RWPE2 (cell line): ENCODE measurements around the gene FUOM.
A peak's percentile ranks its signal among the peaks of the same experiment; 100 is the strongest.

Source experiments
- ATAC-seq: fragments of 200-7000 bp; cut with Tn5 transposase; 3 replicates; pipeline ENCODE4 v1.9.1; 2021; ENCODE audit warnings: low read depth
- DNase-seq: peaks from one replicate; pipeline ENCODE4 v3.0.0-alpha.2; 2020; ENCODE audit warnings: low spot score
- H3K27ac ChIP-seq: fragments of 450-650 bp; 2 replicates; pipeline ENCODE4 v1.5.1; 2017; ENCODE audit warnings: mild to moderate bottlenecking; ENCODE audit not compliant: poor library complexity, severe bottlenecking
- H3K27me3 ChIP-seq: fragments of 250-450 bp; sonication (Bioruptor Pico); 2 replicates; pipeline ENCODE4 v1.5.1; 2021; ENCODE audit warnings: mild to moderate bottlenecking, moderate library complexity; ENCODE audit not compliant: insufficient read depth, poor library complexity, severe bottlenecking
- H3K36me3 ChIP-seq: fragments of 250-450 bp; sonication (Bioruptor Pico); 2 replicates; pipeline ENCODE4 v1.5.1; 2020; ENCODE audit warnings: low read depth, mild to moderate bottlenecking, moderate library complexity
- H3K4me1 ChIP-seq: fragments of 250-450 bp; sonication (Bioruptor Pico); 2 replicates; pipeline ENCODE4 v1.5.1; 2021; ENCODE audit warnings: mild to moderate bottlenecking, moderate library complexity; ENCODE audit not compliant: insufficient read depth, poor library complexity, severe bottlenecking
- H3K4me3 ChIP-seq: fragments of 250-450 bp; sonication (Bioruptor Pico); 2 replicates; pipeline ENCODE4 v1.5.1; 2021; ENCODE audit warnings: mild to moderate bottlenecking, moderate library complexity; ENCODE audit not compliant: severe bottlenecking
- H3K9me3 ChIP-seq: fragments of 250-450 bp; sonication (Bioruptor Pico); 2 replicates; pipeline ENCODE4 v1.5.1; 2021; ENCODE audit warnings: mild to moderate bottlenecking, moderate library complexity; ENCODE audit not compliant: severe bottlenecking
- TF ChIP-seq, protein P1 (sequence below): fragments of 450-650 bp; IDR thresholded peaks from one replicate; pipeline ENCODE4 v1.5.1; 2017; ENCODE audit warnings: mild to moderate bottlenecking, moderate library complexity; ENCODE audit not compliant: poor library complexity, severe bottlenecking

FUOM gene

DNA sequence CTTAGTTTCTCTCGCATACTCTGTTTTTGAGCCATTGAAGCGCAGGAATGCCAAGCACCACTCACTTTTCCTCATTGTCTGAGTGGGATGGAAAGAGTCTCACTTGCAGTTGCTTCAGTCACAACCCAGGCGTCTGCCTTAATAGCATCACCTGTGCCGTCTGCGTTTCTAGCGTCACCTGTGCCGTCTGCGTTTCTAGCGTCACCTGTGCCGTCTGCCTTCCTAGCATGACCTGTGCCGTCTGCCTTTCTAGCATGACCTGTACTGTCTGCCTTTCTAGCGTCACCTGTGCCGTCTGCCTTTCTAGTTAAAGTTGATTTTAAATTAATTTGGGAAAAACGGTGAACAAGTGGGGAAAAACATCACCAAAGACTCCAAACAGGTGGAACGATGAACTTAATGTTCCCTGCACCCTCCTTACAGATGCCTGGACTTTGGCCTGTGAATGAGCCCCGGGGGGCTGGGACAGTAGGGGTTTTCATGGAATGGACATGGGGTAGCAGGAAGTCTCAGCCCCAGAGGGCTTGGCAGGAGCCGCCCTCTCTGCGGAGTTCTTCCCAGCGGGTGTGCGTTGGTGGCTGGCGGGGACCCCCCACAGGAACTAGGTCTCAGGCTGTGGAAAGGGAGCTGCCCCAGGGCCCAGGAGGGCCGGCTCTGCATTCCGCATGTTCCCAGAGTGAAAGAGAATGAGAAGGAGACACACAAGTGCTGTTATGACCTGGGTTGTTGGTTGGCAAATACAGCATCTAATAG, 45.6 kb downstream of the FUOM start:
- Histone ChIP-seq H3K27ac (no peak overlapping the region), H3K36me3 (peaks cover 11% of the 10 kb centered on the region; the same call in 1 of the 2 replicates), H3K4me3 (no peak overlapping the region), H3K27me3 (no peaks in the 10 kb centered on the region), H3K9me3 (no peaks in the 10 kb centered on the region), H3K4me1 (peaks cover under 1% of the 10 kb centered on the region)
- ATAC-seq (no peak), DNase-seq (peak; percentile 31)
- TF ChIP-seq, protein P1, sequence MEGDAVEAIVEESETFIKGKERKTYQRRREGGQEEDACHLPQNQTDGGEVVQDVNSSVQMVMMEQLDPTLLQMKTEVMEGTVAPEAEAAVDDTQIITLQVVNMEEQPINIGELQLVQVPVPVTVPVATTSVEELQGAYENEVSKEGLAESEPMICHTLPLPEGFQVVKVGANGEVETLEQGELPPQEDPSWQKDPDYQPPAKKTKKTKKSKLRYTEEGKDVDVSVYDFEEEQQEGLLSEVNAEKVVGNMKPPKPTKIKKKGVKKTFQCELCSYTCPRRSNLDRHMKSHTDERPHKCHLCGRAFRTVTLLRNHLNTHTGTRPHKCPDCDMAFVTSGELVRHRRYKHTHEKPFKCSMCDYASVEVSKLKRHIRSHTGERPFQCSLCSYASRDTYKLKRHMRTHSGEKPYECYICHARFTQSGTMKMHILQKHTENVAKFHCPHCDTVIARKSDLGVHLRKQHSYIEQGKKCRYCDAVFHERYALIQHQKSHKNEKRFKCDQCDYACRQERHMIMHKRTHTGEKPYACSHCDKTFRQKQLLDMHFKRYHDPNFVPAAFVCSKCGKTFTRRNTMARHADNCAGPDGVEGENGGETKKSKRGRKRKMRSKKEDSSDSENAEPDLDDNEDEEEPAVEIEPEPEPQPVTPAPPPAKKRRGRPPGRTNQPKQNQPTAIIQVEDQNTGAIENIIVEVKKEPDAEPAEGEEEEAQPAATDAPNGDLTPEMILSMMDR, result no peak

DNA sequence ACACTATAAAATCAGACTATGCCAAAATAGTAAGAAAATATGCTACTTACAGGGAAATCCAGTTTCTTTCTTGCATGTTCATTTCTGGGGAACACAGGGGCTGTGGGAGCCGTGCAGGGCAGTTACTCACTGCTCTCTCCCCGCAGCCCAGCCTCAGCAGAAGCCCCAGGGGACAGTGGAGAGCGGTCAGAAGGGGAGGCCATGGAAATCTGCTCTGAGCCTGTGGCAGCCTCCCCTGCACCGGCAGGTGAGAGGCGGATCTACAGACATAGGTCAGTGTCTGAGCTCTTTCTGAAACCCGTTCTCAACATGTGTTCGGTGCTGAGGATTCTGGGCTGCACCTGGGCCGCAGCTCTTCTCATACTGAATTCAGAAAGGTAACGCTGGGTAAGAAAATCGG, 46.2 kb downstream of the FUOM start:
- no peaks in the 10 kb centered on the region for H3K27me3 ChIP-seq
- no peaks in the 10 kb centered on the region for H3K9me3 ChIP-seq
- ATAC-seq, result no peak
- H3K4me3 ChIP-seq, result no peak overlapping the region
- DNase-seq, result peak; percentile 23
- peaks cover 15% of the 10 kb centered on the region; the same call in 1 of the 2 replicates for H3K36me3 ChIP-seq
- no peak overlapping the region for H3K27ac ChIP-seq
- peaks cover 3% of the 10 kb centered on the region for H3K4me1 ChIP-seq
- TF ChIP-seq, protein P1, result no peak

DNA sequence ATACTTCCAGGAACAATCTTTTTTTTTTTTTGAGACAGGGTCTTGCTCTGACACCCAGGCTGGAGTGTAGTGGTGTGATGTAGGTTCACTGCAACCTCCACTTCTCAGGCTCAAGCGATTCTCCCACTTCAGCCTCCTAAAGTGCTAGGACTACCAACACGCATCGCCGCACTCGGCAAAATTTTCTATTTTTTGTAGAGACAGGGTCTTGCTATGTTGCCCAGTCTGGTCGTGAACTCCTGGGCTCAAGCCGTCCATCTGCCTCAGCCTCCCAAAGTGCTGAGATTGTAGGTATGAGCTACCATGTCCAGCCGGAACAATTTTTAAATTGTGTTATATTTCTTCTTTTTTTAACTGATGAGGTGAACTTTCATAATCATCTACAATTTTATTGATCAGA, 47.0 kb downstream of the FUOM start:
- ATAC-seq (no peak), DNase-seq (no peak)
- Histone ChIP-seq H3K9me3 (no peaks in the 10 kb centered on the region), H3K36me3 (peaks cover 17% of the 10 kb centered on the region), H3K4me1 (peaks cover 3% of the 10 kb centered on the region), H3K4me3 (no peak overlapping the region), H3K27ac (no peak overlapping the region), H3K27me3 (no peaks in the 10 kb centered on the region)
- TF ChIP-seq, protein P1, result no peak

DNA sequence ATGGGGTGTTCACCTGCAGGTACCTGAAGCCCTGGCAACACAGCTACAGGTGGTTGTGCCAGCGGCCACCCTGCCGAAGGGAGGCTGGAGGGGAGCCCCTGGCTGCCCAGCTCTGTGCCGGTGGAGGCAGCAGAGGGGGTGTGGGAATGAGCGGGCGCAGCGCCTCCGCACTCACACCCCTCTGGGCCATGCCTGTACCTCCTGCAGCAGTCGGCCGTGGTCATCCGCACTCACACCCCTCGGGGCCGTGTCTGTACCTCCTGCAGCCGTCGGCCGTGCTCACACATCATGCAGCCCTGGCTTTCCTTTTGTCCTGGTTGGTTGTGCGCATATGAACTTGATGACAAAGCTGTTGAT, 47.4 kb downstream of the FUOM start:
- Histone ChIP-seq H3K36me3 (peaks cover 21% of the 10 kb centered on the region), H3K4me1 (peaks cover 3% of the 10 kb centered on the region), H3K4me3 (no peak overlapping the region), H3K27me3 (no peaks in the 10 kb centered on the region), H3K9me3 (no peaks in the 10 kb centered on the region), H3K27ac (no peak overlapping the region)
- no peak for DNase-seq
- ATAC-seq, result no peak
- TF ChIP-seq, protein P1, result no peak

DNA sequence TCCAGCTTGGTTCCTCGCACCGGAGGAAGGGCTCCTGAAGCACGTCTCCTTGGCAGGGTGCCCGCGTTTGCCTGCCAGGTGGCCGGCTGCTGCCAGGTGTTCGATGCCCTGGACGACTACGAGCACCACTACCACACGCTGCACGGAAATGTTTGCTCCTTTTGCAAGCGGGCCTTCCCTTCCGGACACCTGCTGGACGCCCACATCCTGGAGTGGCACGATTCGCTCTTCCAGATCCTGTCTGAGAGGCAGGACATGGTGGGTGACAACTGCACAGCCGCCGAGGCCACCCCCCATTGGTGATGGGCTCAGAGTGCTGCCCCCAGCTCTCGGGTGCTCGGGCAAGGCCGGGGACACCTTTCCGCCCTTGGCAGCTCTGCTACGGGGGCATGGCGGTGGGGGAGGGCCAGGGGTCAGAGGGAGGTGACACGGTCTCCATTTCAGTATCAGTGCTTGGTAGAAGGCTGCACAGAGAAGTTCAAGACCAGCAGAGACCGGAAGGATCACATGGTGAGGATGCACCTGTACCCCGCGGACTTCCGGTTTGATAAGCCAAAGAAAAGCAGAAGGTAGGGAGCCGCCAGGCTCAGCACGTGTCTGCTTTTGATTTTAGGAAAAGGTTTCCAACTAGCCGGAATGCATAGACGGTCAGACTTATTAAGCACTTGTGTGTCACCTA, 48.0 kb downstream of the FUOM start:
- TF ChIP-seq, protein P1, result no peak
- Histone ChIP-seq H3K36me3 (peaks cover 22% of the 10 kb centered on the region), H3K4me1 (peaks cover 3% of the 10 kb centered on the region), H3K9me3 (no peaks in the 10 kb centered on the region), H3K4me3 (peak overlapping the region; percentile 97), H3K27ac (peak overlapping the region; percentile 66), H3K27me3 (no peaks in the 10 kb centered on the region)
- DNase-seq (no peak), ATAC-seq (no peak)
